Endothelial cell of umbilical vein (primary cell): ENCODE measurements around the gene SCGB3A1. TPM values are rescaled to one million over a fixed set of nuclear protein-coding genes. Genes with fewer than 3 reads are reported as not detected.

Experiments
- BruUV-seq: library from RNA; stranded (reverse); fragments of 400-500 nt; replicated peaks from 2 replicates; lab custom pipeline; 2021; lab: Mats Ljungman, UMichigan
- CTCF ChIA-PET: fragments of 300-600, 350-600 bp; sonication (Branson Sonifier 250); formaldehyde crosslinking; loops from one replicate; lab custom pipeline; 2021; ENCODE audit warnings: antibody characterized with exemption, inconsistent platforms; lab: Charles Lee
- POLR2A ChIA-PET: fragments of 300-600, 350-600 bp; sonication (Branson Sonifier 250); formaldehyde crosslinking; loops from one replicate; lab custom pipeline; 2021; ENCODE audit warnings: antibody characterized with exemption, inconsistent platforms; lab: Charles Lee
- DNase-seq: peaks from one replicate; pipeline ENCODE4 v3.0.0-alpha.2; 2011; ENCODE audit warnings: low read depth, low spot score
- FAIRE-seq: peaks from 2 replicates; lab custom pipeline; 2011; peaks lifted over from hg19 to GRCh38; lab: Jason Lieb, UNC
- H2AFZ ChIP-seq: 2 replicates; pipeline ENCODE4 v1.6.0; 2012; ENCODE audit warnings: low read depth, low read length, control low read depth, inconsistent platforms
- H3K27ac ChIP-seq: 2 replicates; pipeline ENCODE4 v1.5.1; 2011; ENCODE audit warnings: low read depth, mild to moderate bottlenecking, control low read depth, low read length, moderate library complexity; ENCODE audit not compliant: insufficient read depth
- H3K27me3 ChIP-seq, 2 experiments: 2 replicates each; pipeline versions ENCODE4 v1.6.0 to v1.6.1; 2011; ENCODE audit warnings: low read length in 2 of 2, mixed read lengths in 1 of 2; ENCODE audit not compliant: control insufficient read depth in 2 of 2, insufficient read depth in 2 of 2
- H3K36me3 ChIP-seq, 2 experiments: 2 replicates in 1 of 2; 3 replicates in 1 of 2; pipeline ENCODE4 v1.5.1; 2011; ENCODE audit warnings: low read length in 2 of 2, mild to moderate bottlenecking in 1 of 2, moderate library complexity in 1 of 2; ENCODE audit not compliant: control insufficient read depth in 2 of 2, insufficient read depth in 2 of 2; ENCODE audit errors: extremely low read depth in 1 of 2
- H3K4me1 ChIP-seq: 3 replicates; pipeline ENCODE4 v1.5.1; 2011; ENCODE audit warnings: mild to moderate bottlenecking, low read length; ENCODE audit not compliant: control insufficient read depth, insufficient read depth; ENCODE audit errors: extremely low read depth
- H3K4me2 ChIP-seq: 2 replicates; pipeline ENCODE4 v1.6.1; 2011; ENCODE audit warnings: low read length, control low read depth, mixed read lengths; ENCODE audit not compliant: insufficient read depth
- H3K4me3 ChIP-seq, 3 experiments: fragments of 200-600 bp in 1 of 3; sonication (generic), shearing (Covaris generic) in 1 of 3; replicated peaks in 1 of 3; 2 replicates each; pipeline ENCODE4 v1.5.1; 2011 to 2016; ENCODE audit warnings: control low read depth in 3 of 3, low read length in 3 of 3, mild to moderate bottlenecking in 2 of 3, inconsistent platforms in 1 of 3, low read depth in 1 of 3, moderate library complexity in 1 of 3; ENCODE audit not compliant: insufficient read depth in 1 of 3
- H3K79me2 ChIP-seq: 2 replicates; pipeline ENCODE4 v1.6.0; 2012; ENCODE audit warnings: low read length, inconsistent platforms; ENCODE audit not compliant: control insufficient read depth, insufficient read depth
- H3K9ac ChIP-seq: replicated peaks from 2 replicates; pipeline ENCODE3; 2011; ENCODE audit warnings: low read length, control low read depth; ENCODE audit not compliant: insufficient read depth; ENCODE audit errors: extremely low read depth
- H3K9me1 ChIP-seq: replicated peaks from 3 replicates; pipeline ENCODE4 v1.6.0; 2011; ENCODE audit warnings: mild to moderate bottlenecking, low read length; ENCODE audit not compliant: control insufficient read depth, insufficient read depth; ENCODE audit errors: extremely low read depth
- H3K9me3 ChIP-seq: replicated peaks from 2 replicates; pipeline ENCODE4 v1.5.1; 2012; ENCODE audit warnings: low read length, inconsistent platforms; ENCODE audit not compliant: control insufficient read depth, insufficient read depth
- H4K20me1 ChIP-seq: replicated peaks from 2 replicates; pipeline ENCODE3; 2011; ENCODE audit warnings: mild to moderate bottlenecking, low read length; ENCODE audit not compliant: control insufficient read depth, insufficient read depth; ENCODE audit errors: extremely low read depth
- EZH2 ChIP-seq: IDR thresholded peaks from 2 replicates; pipeline ENCODE4 v1.6.1; 2012; ENCODE audit warnings: borderline replicate concordance, low read depth, mild to moderate bottlenecking, moderate library complexity, low read length, inconsistent platforms; ENCODE audit not compliant: severe bottlenecking
- FOS ChIP-seq: IDR thresholded peaks from 2 replicates; pipeline ENCODE4 v1.6.1; 2011; ENCODE audit warnings: mild to moderate bottlenecking, low read length, moderate library complexity, borderline replicate concordance; ENCODE audit not compliant: insufficient read depth
- GATA2 ChIP-seq: IDR thresholded peaks from 2 replicates; pipeline ENCODE4 v1.7.0; 2011; ENCODE audit warnings: low read depth, mild to moderate bottlenecking, moderate library complexity, mixed read lengths, low read length; ENCODE audit not compliant: insufficient read length, insufficient read depth
- JUN ChIP-seq: IDR thresholded peaks from 2 replicates; pipeline ENCODE4 v1.6.1; 2011; ENCODE audit warnings: borderline replicate concordance, low read depth; ENCODE audit not compliant: insufficient read length, insufficient read depth
- MYC ChIP-seq: IDR thresholded peaks from one replicate; pipeline ENCODE4 v1.6.1; 2011; ENCODE audit warnings: mild to moderate bottlenecking, low read depth, low read length
- POLR2A ChIP-seq: IDR thresholded peaks from 2 replicates; pipeline ENCODE4 v1.6.1; 2012; ENCODE audit warnings: low read depth, mild to moderate bottlenecking, control low read depth, low read length
- POLR2AphosphoS5 ChIP-seq: IDR thresholded peaks from 2 replicates; pipeline ENCODE4 v1.6.1; 2012; ENCODE audit warnings: low read depth, mild to moderate bottlenecking, control low read depth, low read length, moderate library complexity; ENCODE audit not compliant: insufficient read depth
- dilution Hi-C: fragments of 300-500 bp; cut with MboI; formaldehyde crosslinking; loops from one replicate; pipeline ENCODE4 v1.15.0; 2019; ENCODE audit warnings: low sequenced_read_pairs; ENCODE audit not compliant: extremely low pct_ligation_motif_present
- intact Hi-C: fragments of 100-400 bp; cut with micrococcal nuclease; formaldehyde crosslinking; loops from one replicate; pipeline ENCODE4 v1.10.0; 2022
- polyA plus RNA-seq, 4 experiments: library from polyadenylated mRNA; depleted of rRNA in 3 of 4; stranded (reverse) in 3 of 4; unstranded in 1 of 4; fragments of >200 nt; gene quantifications; 2 replicates each; pipeline versions ENCODE4 v1.2.1 to v1.2.3, GENCODE V29; 2011 to 2012; ENCODE audit warnings: missing spikeins in 1 of 4
- total RNA-seq: library from RNA; stranded (reverse); gene quantifications from 2 replicates; pipeline ENCODE4 v1.2.3, GENCODE V29; 2021
- TF ChIP-seq, protein P1 (sequence below), 2 donors: IDR thresholded peaks; 1 replicate in 1 of 2; 2 replicates in 1 of 2; pipeline ENCODE4 v1.5.1; 2011; ENCODE audit warnings: low read length in 2 of 2, mild to moderate bottlenecking in 2 of 2, moderate library complexity in 2 of 2, control low read depth in 1 of 2, inconsistent platforms in 1 of 2, low read depth in 1 of 2; ENCODE audit not compliant: insufficient read depth in 1 of 2; ENCODE audit errors: extremely low read depth in 1 of 2
- TF ChIP-seq, protein P2 (sequence below): IDR thresholded peaks from 2 replicates; pipeline ENCODE4 v1.6.1; 2011; ENCODE audit not compliant: insufficient read depth, insufficient read length

Gene SCGB3A1
- total and polyA plus RNA-seq, 2 donors (not counting 3 experiments of a cell fraction or from before 2014, with no cell fraction given), result 0.73 TPM; not detected in 1

GRCh38 chr5:180636016-180636402, 44.7 kb upstream of the SCGB3A1 start:
- H4K20me1 ChIP-seq, result no peaks in the 10 kb centered on the region

More at GRCh38 chr5:180636016-180636402, 44.7 kb upstream of the SCGB3A1 start:
- H3K79me2 ChIP-seq, result no peaks in the 10 kb centered on the region
- ChIA-PET CTCF (no interaction called here), POLR2A (no interaction called here)
- intact Hi-C loops, result loop anchor here (1.0 kb wide), 1 partner anchor 9 kb away; no protein-coding TSS in a partner anchor
- no peak for FAIRE-seq
- no peak overlapping the region for H2AFZ ChIP-seq
- H3K27me3 ChIP-seq, result no peaks in the 10 kb centered on the region
- H3K36me3 ChIP-seq, result no peaks in the 10 kb centered on the region
- H3K9ac ChIP-seq, result no peak overlapping the region
- DNase-seq, result no peak
- BruUV-seq, result no TSS peak
- H3K9me3 ChIP-seq, result no peaks in the 10 kb centered on the region
- H3K4me1 ChIP-seq, result no peaks in the 10 kb centered on the region
- no peak for TF ChIP-seq EZH2
- no peak for TF ChIP-seq MYC
- TF ChIP-seq, protein P1, sequence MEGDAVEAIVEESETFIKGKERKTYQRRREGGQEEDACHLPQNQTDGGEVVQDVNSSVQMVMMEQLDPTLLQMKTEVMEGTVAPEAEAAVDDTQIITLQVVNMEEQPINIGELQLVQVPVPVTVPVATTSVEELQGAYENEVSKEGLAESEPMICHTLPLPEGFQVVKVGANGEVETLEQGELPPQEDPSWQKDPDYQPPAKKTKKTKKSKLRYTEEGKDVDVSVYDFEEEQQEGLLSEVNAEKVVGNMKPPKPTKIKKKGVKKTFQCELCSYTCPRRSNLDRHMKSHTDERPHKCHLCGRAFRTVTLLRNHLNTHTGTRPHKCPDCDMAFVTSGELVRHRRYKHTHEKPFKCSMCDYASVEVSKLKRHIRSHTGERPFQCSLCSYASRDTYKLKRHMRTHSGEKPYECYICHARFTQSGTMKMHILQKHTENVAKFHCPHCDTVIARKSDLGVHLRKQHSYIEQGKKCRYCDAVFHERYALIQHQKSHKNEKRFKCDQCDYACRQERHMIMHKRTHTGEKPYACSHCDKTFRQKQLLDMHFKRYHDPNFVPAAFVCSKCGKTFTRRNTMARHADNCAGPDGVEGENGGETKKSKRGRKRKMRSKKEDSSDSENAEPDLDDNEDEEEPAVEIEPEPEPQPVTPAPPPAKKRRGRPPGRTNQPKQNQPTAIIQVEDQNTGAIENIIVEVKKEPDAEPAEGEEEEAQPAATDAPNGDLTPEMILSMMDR (IDR thresholded peaks at IDR 0.05; ENCODE audit: extremely low read depth in 1 of 2, insufficient read depth in 1 of 2, low read depth in 1 of 2, low read length in 2 of 2), result no peak
- TF ChIP-seq GATA2, result no peak
- TF ChIP-seq POLR2A, result no peak
- no peak for TF ChIP-seq POLR2AphosphoS5
- TF ChIP-seq, protein P2, sequence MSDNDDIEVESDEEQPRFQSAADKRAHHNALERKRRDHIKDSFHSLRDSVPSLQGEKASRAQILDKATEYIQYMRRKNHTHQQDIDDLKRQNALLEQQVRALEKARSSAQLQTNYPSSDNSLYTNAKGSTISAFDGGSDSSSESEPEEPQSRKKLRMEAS, result no peak
- TF ChIP-seq FOS, result no peak
- no peak for TF ChIP-seq JUN
- H3K27ac ChIP-seq, result no peak overlapping the region
- no peak overlapping the region for H3K4me2 ChIP-seq
- dilution Hi-C loops, result no loop called here
- H3K4me3 ChIP-seq, result no peak overlapping the region
- H3K9me1 ChIP-seq, result no peaks in the 10 kb centered on the region
